ENCODE results near the gene ARHGAP28. TPM values are rescaled to one million over a fixed set of nuclear protein-coding genes. Genes with fewer than 3 reads are reported as not detected.

Gene ARHGAP28
- total RNA-seq, 1 experiment from 2014 or later, result not detected

- intact Hi-C loops (cut with micrococcal nuclease; ENCODE audit: unreplicated experiment), result loop anchor here (10.0 kb wide), 1 partner anchor 175 kb away; no protein-coding TSS in a partner anchor
- no peak for DNase-seq
- H3K27me3 Mint-ChIP-seq (ENCODE audit: unreplicated experiment), result peaks cover 60% of the 10 kb centered on the region
- CTCF ChIA-PET, result interaction anchor here (0.5 kb wide), 1 partner anchor 206 kb away, joined by 4 read pairs; no protein-coding TSS in a partner anchor
- no peak overlapping the region for H3K27ac Mint-ChIP-seq (ENCODE audit: unreplicated experiment)
- H3K4me3 Mint-ChIP-seq (ENCODE audit: low read depth, unreplicated experiment), result no peak overlapping the region
- H3K9me3 Mint-ChIP-seq (ENCODE audit: low read depth, unreplicated experiment), result no peaks in the 10 kb centered on the region
- BruUV-seq (replicated peaks), result no TSS peak
- no peaks in the 10 kb centered on the region for H3K36me3 Mint-ChIP-seq (ENCODE audit: insufficient read depth, unreplicated experiment)
- TF ChIP-seq CTCF (IDR thresholded peaks at IDR 0.05; ENCODE audit: unreplicated experiment), result no peak
- no peaks in the 10 kb centered on the region for H3K4me1 Mint-ChIP-seq (ENCODE audit: low read depth, unreplicated experiment)
Measured at GRCh38 chr18:6719910-6720683, 9.4 kb upstream of the ARHGAP28 start.

GRCh38 chr18:6721755-6722154, 7.8 kb upstream of the ARHGAP28 start:
- Mint-ChIP-seq H3K4me3 (ENCODE audit: low read depth, unreplicated experiment) (no peak overlapping the region), H3K27ac (ENCODE audit: unreplicated experiment) (no peak overlapping the region), H3K36me3 (ENCODE audit: insufficient read depth, unreplicated experiment) (no peaks in the 10 kb centered on the region), H3K27me3 (ENCODE audit: unreplicated experiment) (peaks cover 58% of the 10 kb centered on the region), H3K9me3 (ENCODE audit: low read depth, unreplicated experiment) (no peaks in the 10 kb centered on the region), H3K4me1 (ENCODE audit: low read depth, unreplicated experiment) (no peaks in the 10 kb centered on the region)
- DNase-seq, result no peak
- intact Hi-C loops (cut with micrococcal nuclease; ENCODE audit: unreplicated experiment), result loop anchor here (10.0 kb wide), 1 partner anchor 177 kb away; no protein-coding TSS in a partner anchor
- CTCF ChIA-PET, result no interaction called here
- no TSS peak for BruUV-seq (replicated peaks)
- TF ChIP-seq CTCF (IDR thresholded peaks at IDR 0.05; ENCODE audit: unreplicated experiment), result no peak

- intact Hi-C loops (cut with micrococcal nuclease; ENCODE audit: unreplicated experiment), result loop anchor here (10.0 kb wide), 1 partner anchor 178 kb away; no protein-coding TSS in a partner anchor
- no TSS peak for BruUV-seq (replicated peaks)
Measured at GRCh38 chr18:6722690-6723089, 6.8 kb upstream of the ARHGAP28 start.

GRCh38 chr18:6724331-6724730, 5.2 kb upstream of the ARHGAP28 start:
- DNase-seq, result no peak
- H3K36me3 Mint-ChIP-seq (ENCODE audit: insufficient read depth, unreplicated experiment), result peaks cover 7% of the 10 kb centered on the region
- BruUV-seq (replicated peaks), result no TSS peak
- H3K4me1 Mint-ChIP-seq (ENCODE audit: low read depth, unreplicated experiment), result peaks cover 5% of the 10 kb centered on the region
- CTCF ChIA-PET, result no interaction called here
- no peak for TF ChIP-seq CTCF (IDR thresholded peaks at IDR 0.05; ENCODE audit: unreplicated experiment)
- no peak overlapping the region for H3K4me3 Mint-ChIP-seq (ENCODE audit: low read depth, unreplicated experiment)
- no peak overlapping the region for H3K27ac Mint-ChIP-seq (ENCODE audit: unreplicated experiment)
- peaks cover 69% of the 10 kb centered on the region for H3K27me3 Mint-ChIP-seq (ENCODE audit: unreplicated experiment)
- intact Hi-C loops (cut with micrococcal nuclease; ENCODE audit: unreplicated experiment), result loop anchor here (10.0 kb wide), 1 partner anchor 180 kb away; no protein-coding TSS in a partner anchor
- no peaks in the 10 kb centered on the region for H3K9me3 Mint-ChIP-seq (ENCODE audit: low read depth, unreplicated experiment)

More at GRCh38 chr18:6722690-6723089, 6.8 kb upstream of the ARHGAP28 start:
- TF ChIP-seq CTCF (IDR thresholded peaks at IDR 0.05; ENCODE audit: unreplicated experiment), result no peak
- Mint-ChIP-seq H3K9me3 (ENCODE audit: low read depth, unreplicated experiment) (no peaks in the 10 kb centered on the region), H3K4me3 (ENCODE audit: low read depth, unreplicated experiment) (no peak overlapping the region), H3K36me3 (ENCODE audit: insufficient read depth, unreplicated experiment) (no peaks in the 10 kb centered on the region), H3K27me3 (ENCODE audit: unreplicated experiment) (peaks cover 67% of the 10 kb centered on the region), H3K27ac (ENCODE audit: unreplicated experiment) (no peak overlapping the region), H3K4me1 (ENCODE audit: low read depth, unreplicated experiment) (no peaks in the 10 kb centered on the region)
- DNase-seq, result no peak
- CTCF ChIA-PET, result no interaction called here

Data from Calu3 (cell line).